IPS-NIHi7 (cell line): ENCODE data around the gene NDST4.

Experiments used
- DNase-seq: peaks from one replicate; pipeline ENCODE4 v3.0.0; 2012; ENCODE audit warnings: mixed read lengths; ENCODE audit errors: extremely low spot score

The NDST4 gene

GRCh38 chr4:114907568-114907967, 205.9 kb downstream of the NDST4 start:
- no peak for DNase-seq

- no peak for DNase-seq
These were observed 208.4 kb downstream of the NDST4 start for GRCh38 chr4:114905017-114905416.

- DNase-seq = no peak
These were observed 212.5 kb downstream of the NDST4 start for GRCh38 chr4:114900934-114901333.

- DNase-seq = peak; percentile 7
These were observed 222.6 kb downstream of the NDST4 start for GRCh38 chr4:114890773-114891172.

- no peak for DNase-seq
These were observed 226.7 kb downstream of the NDST4 start for GRCh38 chr4:114886761-114887160.

GRCh38 chr4:114883641-114884040, 229.8 kb downstream of the NDST4 start:
- no peak for DNase-seq

GRCh38 chr4:114879916-114880669, 233.3 kb downstream of the NDST4 start:
- no peak for DNase-seq

GRCh38 chr4:114875630-114876029, 237.8 kb downstream of the NDST4 start:
- no peak for DNase-seq

- no peak for DNase-seq
These were observed 239.1 kb downstream of the NDST4 start for GRCh38 chr4:114874321-114874720.

- no peak for DNase-seq
These were observed 242.4 kb downstream of the NDST4 start for GRCh38 chr4:114870987-114871386.

- DNase-seq = no peak
These were observed 246.3 kb downstream of the NDST4 start for GRCh38 chr4:114866901-114867670.

- DNase-seq = no peak
These were observed 249.4 kb downstream of the NDST4 start for GRCh38 chr4:114864060-114864459.

GRCh38 chr4:114860786-114861185, 252.6 kb downstream of the NDST4 start:
- DNase-seq = no peak

GRCh38 chr4:114857831-114858230, 255.6 kb downstream of the NDST4 start:
- peak; percentile 15 for DNase-seq

- no peak for DNase-seq
These were observed 273.4 kb downstream of the NDST4 start for GRCh38 chr4:114839986-114840385.

GRCh38 chr4:114830628-114831027, 282.8 kb downstream of the NDST4 start:
- no peak for DNase-seq

GRCh38 chr4:114827651-114828050, 285.8 kb downstream of the NDST4 start:
- DNase-seq = no peak

GRCh38 chr4:114815760-114816159, 297.7 kb downstream of the NDST4 start:
- no peak for DNase-seq

GRCh38 chr4:114813961-114814360, 299.5 kb downstream of the NDST4 start:
- no peak for DNase-seq

- DNase-seq = no peak
These were observed 301.7 kb downstream of the NDST4 start for GRCh38 chr4:114811564-114812301.

- peak; percentile 82 for DNase-seq
These were observed 305.5 kb downstream of the NDST4 start for GRCh38 chr4:114807759-114808404.

- no peak for DNase-seq
These were observed 306.1 kb downstream of the NDST4 start for GRCh38 chr4:114807357-114807756.
